ENCODE measurements around the gene FHL3.
A peak's percentile ranks its signal among the peaks of the same experiment; 100 is the strongest.
"Not testable (repeated sequence)": the region's sequence is repeated elsewhere in the genome, so short reads cannot be mapped to it uniquely, and the experiment has no call there.

FHL3 gene

DNA sequence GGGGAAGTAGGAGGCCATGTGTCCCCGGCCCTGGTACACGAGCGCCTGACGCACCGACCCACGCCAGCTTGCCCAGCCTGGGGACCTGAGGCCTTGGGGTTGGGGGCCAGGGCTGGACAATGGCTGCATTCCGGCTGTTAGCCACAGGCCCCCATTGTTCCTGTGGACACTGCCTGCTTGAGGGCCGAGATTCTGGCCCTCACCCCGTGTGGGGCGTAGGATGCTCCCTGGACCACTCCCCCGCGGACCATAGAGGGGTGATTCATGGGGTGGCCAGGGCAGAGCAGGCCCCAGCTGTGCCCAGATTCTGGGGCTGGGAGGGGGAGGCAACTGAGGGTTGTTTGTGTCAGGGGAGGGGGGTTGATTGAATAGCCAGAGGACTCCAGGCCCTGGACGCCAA is 29.6 kb upstream of the FHL3 start:
- DNase-seq = no peak

- DNase-seq = not testable (repeated sequence)
Observed at GRCh38 chr1:38032992-38033391, 27.7 kb upstream of the FHL3 start.

DNA sequence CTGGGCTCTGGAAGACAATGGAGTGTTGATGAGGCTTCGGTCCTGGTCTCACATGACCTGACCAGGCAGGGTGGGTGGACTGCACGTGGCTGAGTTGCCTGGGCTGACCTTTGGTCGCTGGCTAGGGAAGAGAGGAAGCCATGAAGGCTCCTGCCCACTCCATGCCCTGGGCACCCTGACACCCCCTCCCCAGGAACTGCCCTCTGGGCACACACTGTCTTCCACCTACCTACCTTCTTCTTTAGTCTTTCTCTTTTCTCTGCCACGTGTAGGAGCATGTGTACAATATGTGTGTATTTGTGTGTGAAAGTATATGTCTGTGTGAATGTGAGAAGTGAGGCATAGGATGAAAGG is 26.2 kb upstream of the FHL3 start:
- DNase-seq = no peak

DNA sequence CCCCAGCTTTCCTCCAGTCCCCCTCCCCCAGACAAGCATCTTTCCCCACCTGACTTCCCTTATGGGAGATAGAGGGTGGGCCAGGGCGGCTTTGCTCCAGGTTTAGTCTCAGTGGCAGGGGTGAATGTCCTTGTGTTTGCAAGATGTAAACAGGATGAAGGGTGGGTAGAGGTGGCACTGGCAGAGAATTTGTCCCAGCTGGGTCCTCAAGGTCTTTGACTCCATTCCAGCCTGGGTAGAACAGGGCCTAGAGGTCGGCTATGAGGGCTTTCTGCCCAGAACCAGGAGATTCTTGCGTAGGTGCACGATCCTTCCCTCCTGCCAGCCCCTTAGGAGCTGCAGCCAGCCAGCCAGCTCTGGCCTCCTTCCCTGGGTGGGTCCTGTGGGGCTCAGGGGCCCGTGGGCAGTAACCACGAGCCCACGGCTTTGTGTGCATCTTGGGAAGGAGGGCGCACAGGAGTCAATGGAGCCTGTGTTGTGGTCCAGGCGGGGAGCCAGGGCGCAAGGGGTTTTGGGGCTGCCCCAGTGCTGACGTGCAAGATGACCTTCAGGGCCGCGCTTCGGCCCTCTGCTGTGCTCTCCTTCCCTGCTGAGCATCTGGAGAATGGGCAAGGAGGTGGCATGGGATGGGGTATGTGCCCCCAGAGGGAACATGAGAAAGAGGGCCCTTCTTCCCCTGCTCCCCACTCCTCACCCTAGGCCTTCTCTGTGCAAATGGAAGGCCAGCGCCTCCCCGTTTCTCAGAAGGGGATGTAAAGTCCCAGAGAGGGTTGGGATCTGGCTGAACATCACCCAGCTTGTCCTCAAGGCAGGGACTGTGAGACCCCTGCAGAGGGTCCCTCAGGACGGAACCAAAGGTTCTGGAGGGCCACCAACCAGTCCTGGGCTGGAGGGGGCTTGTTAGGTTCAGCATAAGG is 25.5 kb upstream of the FHL3 start:
- no peak for DNase-seq

DNA sequence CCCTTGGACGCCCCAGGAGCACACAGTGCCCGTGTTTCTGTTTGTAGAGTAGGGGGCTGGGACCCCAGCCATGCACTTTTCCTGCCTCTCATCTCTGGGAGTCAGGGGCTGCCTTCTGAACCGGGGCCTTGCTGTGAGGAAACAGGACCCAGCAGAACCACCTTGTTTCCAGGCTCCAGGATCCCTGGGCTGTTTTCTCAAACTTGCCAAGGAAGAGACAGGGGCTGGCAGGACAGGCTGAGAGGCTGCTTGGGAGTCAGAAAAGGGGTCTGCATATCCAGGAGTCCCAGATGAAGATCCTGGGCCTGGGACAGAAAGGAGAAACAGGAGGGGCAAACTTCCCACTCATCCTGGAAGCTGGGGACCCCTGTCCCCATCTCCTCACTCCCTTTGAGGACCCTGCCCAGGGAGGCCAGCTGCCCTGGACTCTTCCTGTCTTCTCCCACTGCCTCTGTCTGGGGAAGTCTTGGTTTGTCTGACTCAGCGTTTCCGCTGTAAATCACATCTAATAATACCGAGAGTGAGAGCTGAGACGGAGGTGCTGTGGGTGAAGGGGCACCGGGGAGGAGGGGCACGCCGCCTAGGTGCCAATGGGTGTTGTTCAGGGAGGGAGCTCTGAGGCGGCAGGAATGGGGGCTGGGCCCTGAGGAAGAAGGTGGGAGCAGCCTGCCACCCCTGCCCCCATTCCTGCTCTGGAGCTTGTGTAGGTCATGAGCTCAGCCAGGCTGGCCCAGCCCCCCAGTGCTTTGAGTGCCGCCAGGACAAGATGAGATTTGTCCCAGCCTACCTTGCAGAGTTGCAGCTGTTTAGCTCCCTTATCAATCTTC is 24.6 kb upstream of the FHL3 start:
- peak; percentile 31 for DNase-seq

GRCh38 chr1:38029081-38029681 is 23.9 kb upstream of the FHL3 start:
- DNase-seq = peak; percentile 85

- peak; percentile 50 for DNase-seq
Observed at GRCh38 chr1:38028671-38029070, 23.4 kb upstream of the FHL3 start.

GRCh38 chr1:38028105-38028591 is 22.8 kb upstream of the FHL3 start:
- DNase-seq = peak; percentile 28

GRCh38 chr1:38027201-38028104 is 22.1 kb upstream of the FHL3 start:
- peak; percentile 5 for DNase-seq

GRCh38 chr1:38026592-38027200 is 21.4 kb upstream of the FHL3 start:
- peak; percentile 44 for DNase-seq

- no peak for DNase-seq
Observed at GRCh38 chr1:38025664-38026063, 20.4 kb upstream of the FHL3 start.

GRCh38 chr1:38025233-38025632 is 19.9 kb upstream of the FHL3 start:
- DNase-seq = no peak

DNA sequence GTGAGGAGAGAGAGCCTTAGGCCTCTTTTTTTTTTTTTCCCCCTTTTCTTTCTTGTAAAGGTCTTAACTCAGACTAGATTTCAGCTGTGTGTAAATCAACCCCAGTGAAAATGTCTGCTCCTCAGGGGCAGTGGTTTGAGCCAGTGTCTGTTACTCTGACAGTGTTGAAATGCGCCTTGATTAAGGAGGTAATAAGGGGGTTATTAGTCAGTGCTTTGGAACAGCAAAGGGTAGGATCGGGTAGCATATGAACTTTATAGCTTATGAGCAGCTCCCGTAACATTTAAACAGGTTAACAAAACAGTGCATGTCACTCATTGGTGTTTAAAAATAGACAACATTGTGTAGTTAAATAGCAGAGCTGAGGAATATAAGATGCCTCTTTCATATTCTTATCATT is 17.5 kb upstream of the FHL3 start:
- DNase-seq = no peak

- no peak for DNase-seq
Observed at GRCh38 chr1:38021969-38022368, 16.7 kb upstream of the FHL3 start.

GRCh38 chr1:38020396-38020795 is 15.1 kb upstream of the FHL3 start:
- DNase-seq = peak; percentile 58

GRCh38 chr1:38018864-38019343 is 13.6 kb upstream of the FHL3 start:
- peak; percentile 6 for DNase-seq

DNA sequence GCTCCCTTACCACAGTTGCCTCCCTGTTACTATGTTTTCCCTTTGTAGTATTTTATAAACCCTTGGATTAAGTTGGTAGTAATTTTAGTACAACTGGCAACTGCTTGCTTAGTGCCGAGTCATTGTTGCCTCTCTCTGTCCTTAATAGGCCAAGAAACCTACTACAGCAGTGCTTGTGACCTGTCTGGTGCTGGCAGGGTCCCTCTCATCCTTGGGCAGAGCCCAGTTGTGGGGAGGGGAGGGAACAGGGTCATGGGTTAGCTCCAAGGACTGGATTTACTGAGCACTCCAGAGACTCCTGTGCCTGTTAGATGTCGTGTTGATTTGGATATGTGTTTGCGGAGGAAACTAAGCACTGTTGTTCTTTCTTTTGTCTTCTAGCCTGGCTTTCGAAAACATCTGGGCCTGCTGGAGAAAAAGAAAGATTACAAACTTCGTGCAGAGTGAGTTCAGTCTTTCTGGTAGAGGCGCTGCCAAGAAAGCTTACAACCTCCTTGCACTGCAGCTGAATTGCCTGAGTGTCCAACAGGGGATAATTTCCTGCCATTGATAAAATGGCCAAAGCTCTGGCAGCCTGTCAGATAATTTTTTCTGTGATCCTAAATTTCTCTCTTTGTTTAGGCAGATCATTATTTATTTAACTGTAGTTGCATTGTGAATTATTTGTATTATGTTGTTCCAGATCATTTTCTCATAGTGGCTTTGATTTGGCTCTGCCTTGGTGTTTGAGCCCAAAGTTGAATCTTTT is 10.8 kb upstream of the FHL3 start:
- no peak for DNase-seq

DNA sequence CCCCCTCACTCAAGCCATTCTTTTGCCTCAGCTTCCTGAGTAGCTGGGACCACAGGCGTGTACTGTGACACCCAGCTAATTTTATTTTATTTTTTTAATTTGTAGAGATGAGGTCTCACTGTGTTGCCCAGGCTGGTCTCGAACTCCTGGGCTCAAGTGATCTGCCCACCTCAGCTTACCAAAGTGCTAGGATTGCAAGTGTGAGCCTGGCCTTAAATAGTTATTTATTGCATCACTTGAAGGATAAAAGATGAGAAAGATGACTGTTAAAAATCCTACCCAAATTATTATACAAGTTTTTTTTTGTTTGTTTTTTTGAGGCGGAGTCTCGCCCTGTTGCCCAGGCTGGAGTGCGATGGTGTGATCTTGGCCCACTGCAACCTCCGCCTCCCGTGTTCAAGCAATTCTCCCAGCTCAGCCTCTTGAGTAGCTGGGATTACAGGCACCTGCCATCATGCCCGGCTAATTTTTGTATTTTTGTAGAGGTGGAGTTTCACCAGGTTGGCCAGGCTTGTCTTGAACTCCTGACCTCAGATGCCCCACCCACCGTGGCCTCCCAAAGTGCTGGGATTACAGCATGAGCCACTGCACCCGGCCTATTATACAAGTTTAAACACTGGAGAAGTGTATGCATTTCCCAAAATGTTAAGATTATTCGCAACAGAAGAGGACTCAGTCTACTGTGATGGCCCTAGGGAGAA is 9.6 kb upstream of the FHL3 start:
- DNase-seq = no peak

DNA sequence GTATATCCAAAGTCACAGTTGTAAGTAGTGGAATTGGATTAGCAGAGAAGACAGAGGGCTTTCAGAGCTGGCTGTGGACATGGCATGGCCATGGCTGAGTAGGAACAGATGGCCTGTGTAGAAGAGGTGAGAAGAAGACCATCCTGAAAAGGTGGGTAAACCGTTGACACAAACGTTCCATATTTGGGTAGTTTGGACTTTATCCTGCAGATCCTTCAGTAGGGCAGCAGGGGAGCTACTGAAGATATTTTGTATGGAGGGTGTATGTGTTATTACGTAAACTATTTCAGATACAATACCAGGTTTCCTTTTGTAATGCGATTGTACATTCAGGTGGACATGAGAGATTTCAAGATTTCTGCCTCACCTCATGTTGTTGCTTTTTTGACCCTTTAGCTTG is 8.9 kb upstream of the FHL3 start:
- no peak for DNase-seq

GRCh38 chr1:38013227-38013622 is 7.9 kb upstream of the FHL3 start:
- DNase-seq = no peak
